Measurements from ENCODE around the gene WSCD1.

Gene WSCD1

DNA sequence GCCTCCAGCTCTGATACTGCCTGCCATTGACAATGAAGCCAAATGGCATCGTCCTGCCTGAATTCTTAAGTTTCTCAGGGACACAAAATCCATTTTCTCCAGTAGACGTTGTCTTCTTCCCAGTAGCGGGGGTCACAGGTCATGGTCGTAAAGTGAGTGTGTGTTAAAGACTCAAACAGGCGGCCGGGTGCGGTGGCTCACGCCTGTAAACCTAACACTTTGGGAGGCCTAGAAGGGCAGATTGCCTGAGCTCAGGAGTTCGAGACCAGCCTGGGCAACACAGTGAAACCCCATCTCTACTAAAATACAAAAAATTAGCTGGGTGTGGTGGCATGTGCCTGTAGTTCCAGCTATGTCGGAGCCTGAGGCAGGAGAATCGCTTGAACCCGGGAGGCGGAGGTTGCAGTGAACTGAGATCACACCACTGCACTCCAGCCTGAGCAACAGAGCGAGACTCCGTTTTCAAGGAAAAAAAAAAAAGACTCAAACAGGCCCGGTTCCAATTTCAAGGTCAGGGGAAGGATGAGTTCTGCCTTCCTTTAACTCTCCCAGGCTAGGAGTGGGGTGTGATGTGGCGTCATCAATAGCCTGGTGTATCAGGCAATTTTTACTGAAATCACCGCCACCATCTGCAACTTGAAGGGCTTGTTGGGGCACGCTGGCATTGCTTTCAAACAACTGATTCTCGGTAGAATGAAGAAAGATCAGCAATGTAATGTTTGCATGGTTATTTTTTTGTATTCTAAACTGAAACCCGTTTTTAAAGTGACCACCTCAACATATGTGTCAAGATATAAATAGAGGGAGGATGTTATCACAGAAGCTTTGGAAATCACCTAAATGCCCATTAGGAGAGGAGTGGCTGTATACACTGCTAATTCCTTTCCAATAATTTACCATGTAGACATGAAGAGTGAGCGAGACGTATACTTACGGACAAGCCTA lies 91.0 kb downstream of the WSCD1 start:
- DNase-seq (ENCODE audit: low spot score): no peak

- no peak for DNase-seq (ENCODE audit: low spot score)
Measured at GRCh38 chr17:6162216-6162615, 92.0 kb downstream of the WSCD1 start.

GRCh38 chr17:6162892-6163291 lies 92.7 kb downstream of the WSCD1 start:
- DNase-seq (ENCODE audit: low spot score): no peak

DNA sequence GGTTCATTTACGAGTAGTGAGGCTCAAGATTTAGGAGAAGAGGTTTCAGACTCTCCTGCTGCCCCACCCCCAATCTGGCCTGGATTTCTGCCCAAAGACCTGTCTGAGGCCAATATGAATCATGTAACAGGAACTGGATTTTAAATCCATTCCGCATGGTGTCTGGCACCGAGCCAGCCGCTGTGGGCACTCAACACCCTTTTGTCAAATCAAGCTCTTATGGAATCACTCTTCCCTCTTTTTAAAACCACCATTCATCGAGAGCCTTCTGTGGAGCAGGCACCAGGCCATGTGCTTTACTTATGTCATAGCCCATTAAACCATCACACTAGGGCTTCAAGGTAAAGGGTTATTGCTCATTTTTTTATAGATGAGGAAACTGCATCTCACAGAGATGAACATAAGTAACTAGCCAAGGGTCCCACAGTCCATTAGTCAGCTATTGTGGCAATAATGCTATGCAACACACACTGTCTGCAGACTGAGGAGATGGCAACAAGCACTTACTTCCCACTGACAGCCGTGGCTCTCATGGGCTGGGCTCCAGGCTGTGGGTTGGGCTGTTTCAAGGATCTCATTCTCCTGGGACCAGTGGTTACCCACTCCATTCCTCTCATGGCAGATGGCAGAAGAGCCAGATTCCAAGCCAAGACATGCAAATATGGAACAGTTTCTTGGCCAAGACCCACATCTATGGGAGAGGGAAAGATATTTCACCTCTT lies 93.6 kb downstream of the WSCD1 start:
- no peak for DNase-seq (ENCODE audit: low spot score)

DNA sequence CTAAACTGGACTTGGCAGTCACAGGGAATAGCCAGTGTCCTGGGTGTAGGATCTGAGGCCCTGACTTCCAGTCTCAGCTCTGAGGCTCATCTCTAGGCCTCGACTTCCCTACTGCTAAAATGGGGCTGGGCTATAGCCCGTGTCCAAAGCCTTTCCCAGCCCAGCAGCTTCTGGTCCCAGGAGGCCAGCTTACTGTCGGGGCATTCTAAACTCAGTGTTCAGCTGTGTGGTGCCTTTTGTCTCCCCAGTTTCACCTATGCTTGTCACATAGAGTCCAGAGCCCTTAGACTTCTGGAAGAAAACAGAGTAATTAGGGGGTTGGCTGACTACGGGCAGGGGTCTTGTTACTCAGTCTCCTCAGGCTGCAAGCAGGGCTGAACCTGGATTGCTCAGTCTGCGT lies 94.8 kb downstream of the WSCD1 start:
- DNase-seq (ENCODE audit: low spot score): no peak

DNA sequence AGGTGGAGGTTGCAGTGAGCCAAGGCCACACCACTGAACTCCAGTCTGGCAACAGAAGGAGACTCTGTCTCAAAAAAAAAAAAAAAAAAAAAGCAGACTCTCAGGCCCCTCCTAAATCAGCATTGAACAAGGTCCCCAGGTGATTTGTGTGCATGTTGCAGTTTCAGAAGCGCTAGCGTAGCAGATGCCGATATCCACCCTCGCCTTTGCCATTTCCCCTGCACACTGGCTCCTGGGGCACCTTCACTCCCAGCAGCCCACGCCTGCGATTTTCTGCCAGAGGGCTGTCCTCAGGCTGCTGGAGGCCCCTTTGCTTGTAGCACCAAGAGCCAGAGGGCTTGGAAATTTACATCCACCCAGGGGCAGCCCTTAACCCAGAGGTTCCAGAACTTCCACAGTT lies 95.6 kb downstream of the WSCD1 start:
- no peak for DNase-seq (ENCODE audit: low spot score)

- no peak for DNase-seq (ENCODE audit: low spot score)
Measured at GRCh38 chr17:6166492-6167179, 96.5 kb downstream of the WSCD1 start.

DNA sequence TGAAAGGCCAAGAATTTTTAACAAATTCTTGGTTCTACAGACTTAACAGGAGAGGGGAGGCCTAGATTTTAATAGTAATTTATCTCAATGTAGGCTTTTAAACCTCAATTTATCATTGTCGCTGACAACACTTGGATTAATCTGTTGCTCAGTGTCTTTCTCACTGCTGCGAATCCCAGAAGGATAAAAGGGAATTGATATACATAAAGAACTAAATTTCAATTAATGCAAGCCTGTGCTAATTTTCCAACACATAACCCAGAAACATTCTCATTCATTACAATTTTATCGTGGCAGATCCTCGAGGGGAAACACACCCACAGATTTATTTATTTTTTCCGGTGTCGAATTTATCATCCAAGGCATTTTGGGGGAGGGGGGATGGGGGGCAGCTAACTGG lies 98.1 kb downstream of the WSCD1 start:
- no peak for DNase-seq (ENCODE audit: low spot score)

GRCh38 chr17:6170349-6170748 lies 100.2 kb downstream of the WSCD1 start:
- no peak for DNase-seq (ENCODE audit: low spot score)

- DNase-seq (ENCODE audit: low spot score): no peak
Measured at GRCh38 chr17:6172642-6173330, 102.6 kb downstream of the WSCD1 start.

- no peak for DNase-seq (ENCODE audit: low spot score)
Measured at GRCh38 chr17:6173653-6174052, 103.5 kb downstream of the WSCD1 start.

Measured in hematopoietic multipotent progenitor cell treated with erythropoietin and hydrocortisone succinate and interleukin-3 and kit ligand, for 15 days (in vitro differentiated cells).